ENCODE measurements around the gene CDK6.

CDK6 gene

DNA sequence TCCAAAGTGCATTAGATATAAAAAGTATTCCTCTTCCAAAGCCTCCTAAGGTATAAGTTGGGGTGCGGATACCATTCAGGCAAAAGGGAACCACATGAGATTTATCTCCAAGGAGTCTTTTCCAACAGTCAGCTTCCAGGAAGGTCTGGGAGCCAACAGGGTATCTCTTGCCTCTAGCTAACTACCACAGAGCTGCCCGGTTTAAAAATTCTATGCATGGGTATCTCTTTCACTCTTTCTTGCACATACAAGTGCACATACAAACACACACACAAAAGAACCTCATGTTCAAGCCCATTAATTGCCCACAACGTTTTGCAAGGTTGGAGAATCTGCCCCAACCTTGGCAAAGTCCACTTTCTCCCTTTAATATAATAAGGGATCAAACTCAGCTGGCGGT, 80.7 kb downstream of the CDK6 start:
- Histone ChIP-seq H3K27ac (ENCODE audit: poor library complexity, severe bottlenecking) (peak overlapping the region; percentile 97), H3K4me1 (ENCODE audit: insufficient read depth, poor library complexity, severe bottlenecking) (peaks cover 43% of the 10 kb centered on the region), H3K27me3 (ENCODE audit: insufficient read depth, poor library complexity, severe bottlenecking) (no peaks in the 10 kb centered on the region), H3K36me3 (ENCODE audit: low read depth) (peaks cover 33% of the 10 kb centered on the region), H3K9me3 (ENCODE audit: severe bottlenecking) (no peaks in the 10 kb centered on the region), H3K4me3 (ENCODE audit: severe bottlenecking) (no peak overlapping the region)
- TF ChIP-seq, protein P1, sequence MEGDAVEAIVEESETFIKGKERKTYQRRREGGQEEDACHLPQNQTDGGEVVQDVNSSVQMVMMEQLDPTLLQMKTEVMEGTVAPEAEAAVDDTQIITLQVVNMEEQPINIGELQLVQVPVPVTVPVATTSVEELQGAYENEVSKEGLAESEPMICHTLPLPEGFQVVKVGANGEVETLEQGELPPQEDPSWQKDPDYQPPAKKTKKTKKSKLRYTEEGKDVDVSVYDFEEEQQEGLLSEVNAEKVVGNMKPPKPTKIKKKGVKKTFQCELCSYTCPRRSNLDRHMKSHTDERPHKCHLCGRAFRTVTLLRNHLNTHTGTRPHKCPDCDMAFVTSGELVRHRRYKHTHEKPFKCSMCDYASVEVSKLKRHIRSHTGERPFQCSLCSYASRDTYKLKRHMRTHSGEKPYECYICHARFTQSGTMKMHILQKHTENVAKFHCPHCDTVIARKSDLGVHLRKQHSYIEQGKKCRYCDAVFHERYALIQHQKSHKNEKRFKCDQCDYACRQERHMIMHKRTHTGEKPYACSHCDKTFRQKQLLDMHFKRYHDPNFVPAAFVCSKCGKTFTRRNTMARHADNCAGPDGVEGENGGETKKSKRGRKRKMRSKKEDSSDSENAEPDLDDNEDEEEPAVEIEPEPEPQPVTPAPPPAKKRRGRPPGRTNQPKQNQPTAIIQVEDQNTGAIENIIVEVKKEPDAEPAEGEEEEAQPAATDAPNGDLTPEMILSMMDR (IDR thresholded peaks at IDR 0.05; ENCODE audit: poor library complexity, severe bottlenecking) = no peak
- no peak for ATAC-seq (ENCODE audit: low read depth)
- DNase-seq (ENCODE audit: low spot score) = no peak

DNA sequence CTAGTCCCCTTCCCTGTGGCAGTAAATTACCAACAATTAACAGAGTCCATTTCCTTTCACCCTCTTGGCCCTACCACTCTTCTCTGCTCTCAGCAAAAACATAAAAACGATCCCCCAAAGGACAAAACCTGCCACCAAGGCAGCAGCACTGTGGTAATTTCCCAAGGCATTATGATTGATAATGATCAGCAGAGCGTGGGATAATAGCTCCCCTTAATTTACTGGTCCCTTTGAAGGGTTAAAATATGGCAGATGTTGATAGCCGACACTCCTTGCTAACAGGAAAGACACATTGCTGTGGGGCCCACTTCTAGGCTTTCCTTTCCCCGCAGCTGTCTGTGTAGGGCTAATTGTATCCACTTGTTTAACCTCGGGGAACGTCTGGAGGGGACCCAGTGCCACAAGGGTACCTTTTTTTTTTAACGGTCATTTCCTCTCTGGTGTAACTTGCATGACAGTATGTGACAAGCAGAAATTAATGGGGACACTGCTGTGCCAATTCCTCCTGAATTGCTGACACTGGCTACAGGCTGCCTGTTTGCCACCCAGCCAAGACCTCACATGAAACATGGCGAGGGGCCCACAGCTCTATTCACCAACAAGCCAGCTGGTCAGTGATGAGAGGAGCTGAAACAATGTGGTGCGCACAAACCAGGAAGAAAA, 81.3 kb downstream of the CDK6 start:
- Histone ChIP-seq H3K4me3 (ENCODE audit: severe bottlenecking) (no peak overlapping the region), H3K27ac (ENCODE audit: poor library complexity, severe bottlenecking) (peak overlapping the region; percentile 97), H3K27me3 (ENCODE audit: insufficient read depth, poor library complexity, severe bottlenecking) (no peaks in the 10 kb centered on the region), H3K4me1 (ENCODE audit: insufficient read depth, poor library complexity, severe bottlenecking) (peaks cover 50% of the 10 kb centered on the region), H3K9me3 (ENCODE audit: severe bottlenecking) (no peaks in the 10 kb centered on the region), H3K36me3 (ENCODE audit: low read depth) (peaks cover 31% of the 10 kb centered on the region)
- TF ChIP-seq, protein P1 (IDR thresholded peaks at IDR 0.05; ENCODE audit: poor library complexity, severe bottlenecking) = no peak
- DNase-seq (ENCODE audit: low spot score) = no peak
- no peak for ATAC-seq (ENCODE audit: low read depth)

DNA sequence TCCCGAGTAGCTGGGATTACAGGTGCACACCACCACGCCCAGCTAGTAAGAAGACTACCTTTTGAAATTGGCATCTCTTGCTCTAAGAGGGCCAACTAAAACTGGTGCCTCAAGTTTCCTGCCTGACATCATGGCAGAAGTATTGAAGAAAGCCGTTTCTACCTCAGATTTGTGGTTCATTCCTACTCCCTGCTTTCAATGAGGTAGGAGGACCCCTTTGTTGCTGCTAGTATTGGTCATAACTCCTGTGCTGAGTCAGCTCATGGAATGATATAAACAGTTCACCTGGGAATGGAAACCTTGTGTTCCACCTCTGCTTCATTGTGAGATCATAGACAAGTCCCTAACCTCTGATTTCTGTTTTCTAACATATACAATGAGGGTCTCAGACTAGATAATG, 82.8 kb downstream of the CDK6 start:
- DNase-seq (ENCODE audit: low spot score) = no peak
- Histone ChIP-seq H3K4me1 (ENCODE audit: insufficient read depth, poor library complexity, severe bottlenecking) (peaks cover 59% of the 10 kb centered on the region), H3K9me3 (ENCODE audit: severe bottlenecking) (no peaks in the 10 kb centered on the region), H3K4me3 (ENCODE audit: severe bottlenecking) (no peak overlapping the region), H3K27ac (ENCODE audit: poor library complexity, severe bottlenecking) (peak overlapping the region; percentile 97), H3K36me3 (ENCODE audit: low read depth) (peaks cover 22% of the 10 kb centered on the region), H3K27me3 (ENCODE audit: insufficient read depth, poor library complexity, severe bottlenecking) (no peaks in the 10 kb centered on the region)
- TF ChIP-seq, protein P1 (IDR thresholded peaks at IDR 0.05; ENCODE audit: poor library complexity, severe bottlenecking) = no peak
- peak; percentile 36; the same call in 1 of the 3 replicates for ATAC-seq (ENCODE audit: low read depth)

- DNase-seq (ENCODE audit: low spot score) = no peak
- peak; percentile 88 for ATAC-seq (ENCODE audit: low read depth)
- H3K27ac ChIP-seq (ENCODE audit: poor library complexity, severe bottlenecking) = peak overlapping the region; percentile 97
- H3K27me3 ChIP-seq (ENCODE audit: insufficient read depth, poor library complexity, severe bottlenecking) = no peaks in the 10 kb centered on the region
- peaks cover 18% of the 10 kb centered on the region for H3K36me3 ChIP-seq (ENCODE audit: low read depth)
- peaks cover 73% of the 10 kb centered on the region for H3K4me1 ChIP-seq (ENCODE audit: insufficient read depth, poor library complexity, severe bottlenecking)
- H3K4me3 ChIP-seq (ENCODE audit: severe bottlenecking) = no peak overlapping the region
- no peaks in the 10 kb centered on the region for H3K9me3 ChIP-seq (ENCODE audit: severe bottlenecking)
- TF ChIP-seq, protein P1 (IDR thresholded peaks at IDR 0.05; ENCODE audit: poor library complexity, severe bottlenecking) = no peak
Observed at GRCh38 chr7:92751902-92752901, 84.2 kb downstream of the CDK6 start.
